Breast epithelium (tissue), 4 donors: Measurements from ENCODE around the gene PLCB2. TPM values are rescaled to one million over a fixed set of nuclear protein-coding genes. Genes with fewer than 3 reads are reported as not detected.

ENCODE experiments used
- DNase-seq, 2 donors: peaks; one replicate each; pipeline ENCODE4 v3.0.0-alpha.2; 2019; ENCODE audit warnings: low spot score in 2 of 2
- H3K27ac ChIP-seq, 2 donors: fragments of 200-600 bp; sonication (generic) in 1 of 2; one replicate each; pipeline ENCODE4 v1.5.1; 2016 to 2019; ENCODE audit warnings: mild to moderate bottlenecking in 1 of 2
- H3K27me3 ChIP-seq, 2 donors: fragments of 200-600 bp; sonication (generic) in 1 of 2; one replicate each; pipeline versions ENCODE4 v1.5.1 to v1.6.0; 2017 to 2019; ENCODE audit warnings: control low read depth in 1 of 2, mild to moderate bottlenecking in 1 of 2
- H3K36me3 ChIP-seq: fragments of 200-600 bp; one replicate; pipeline ENCODE4 v1.5.1; 2019
- H3K4me1 ChIP-seq, 2 donors: fragments of 200-600 bp; sonication (generic); one replicate each; pipeline ENCODE4 v1.5.1; 2016 to 2019; ENCODE audit warnings: control low read depth in 1 of 2
- H3K4me3 ChIP-seq, 3 donors: fragments of 200-600 bp; sonication (generic); 1 replicate in 2 of 3; 2 replicates in 1 of 3; pipeline ENCODE4 v1.5.1; 2016 to 2019; ENCODE audit warnings: mild to moderate bottlenecking in 3 of 3, moderate library complexity in 2 of 3
- H3K9me3 ChIP-seq, 2 donors: fragments of 200-600 bp; sonication (generic) in 1 of 2; one replicate each; pipeline ENCODE4 v1.5.1; 2016 to 2019; ENCODE audit warnings: control low read depth in 1 of 2
- POLR2A ChIP-seq: fragments of 450-650 bp; IDR thresholded peaks from one replicate; pipeline ENCODE4 v1.6.1; 2016; ENCODE audit warnings: antibody characterized with exemption, mild to moderate bottlenecking, moderate library complexity
- POLR2AphosphoS5 ChIP-seq, 3 donors: sonication (generic); formaldehyde crosslinking; IDR thresholded peaks; one replicate each; pipeline ENCODE4 v1.6.1; 2017; ENCODE audit warnings: antibody characterized with exemption in 3 of 3
- intact Hi-C: fragments of 100-400 bp; cut with DNase I; formaldehyde crosslinking; loops from one replicate; pipeline ENCODE4 v1.15.1; 2023; ENCODE audit warnings: low total_unique reads
- total RNA-seq, 3 donors: library from RNA; depleted of rRNA; stranded (reverse); fragments of >200 nt; gene quantifications; one replicate each; pipeline ENCODE4 v1.1.0, GENCODE V29; 2016
- TF ChIP-seq, protein P1 (sequence below), 3 donors: fragments of 450-650 bp; IDR thresholded peaks; one replicate each; pipeline ENCODE4 v1.5.1; 2016 to 2017; ENCODE audit warnings: antibody characterized with exemption in 3 of 3, mild to moderate bottlenecking in 3 of 3, moderate library complexity in 3 of 3

Gene PLCB2
- total RNA-seq, 3 donors from 2014 or later: 4.3 to 17.9 (median 13.6) TPM

DNA sequence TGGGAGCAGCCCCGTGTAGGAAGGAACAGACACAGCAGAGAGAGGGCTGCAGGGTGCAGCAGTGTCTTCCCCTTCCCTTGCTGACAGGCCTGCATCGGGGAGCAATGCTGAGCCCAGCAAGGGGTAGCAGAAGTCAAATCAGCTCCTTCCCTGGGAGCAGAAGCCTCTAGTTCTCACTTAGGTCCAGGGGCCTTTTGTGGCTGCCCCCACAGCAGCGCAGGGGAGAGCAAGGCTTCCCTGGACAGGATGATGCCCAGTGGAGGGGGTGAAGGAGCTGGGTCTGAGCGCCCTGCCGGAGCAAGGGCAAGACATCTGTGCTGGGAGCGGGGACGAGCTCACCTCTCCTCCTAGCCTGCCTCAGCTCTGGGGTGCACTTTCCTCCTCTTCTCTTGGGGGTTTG is 827 bp downstream of the PLCB2 start:
- Histone ChIP-seq H3K4me1 (no peaks in the 10 kb centered on the region), H3K36me3 (no peaks in the 10 kb centered on the region), H3K4me3 (peak overlapping the region; percentile 30 to 31 (median 31)), H3K27me3 (no peaks in the 10 kb centered on the region), H3K27ac (no peak overlapping the region), H3K9me3 (no peaks in the 10 kb centered on the region)
- DNase-seq: no peak
- intact Hi-C loops: no loop called here
- TF ChIP-seq POLR2AphosphoS5 (IDR thresholded peaks at IDR 0.05) (no peak), POLR2A (no peak)
- TF ChIP-seq, protein P1, sequence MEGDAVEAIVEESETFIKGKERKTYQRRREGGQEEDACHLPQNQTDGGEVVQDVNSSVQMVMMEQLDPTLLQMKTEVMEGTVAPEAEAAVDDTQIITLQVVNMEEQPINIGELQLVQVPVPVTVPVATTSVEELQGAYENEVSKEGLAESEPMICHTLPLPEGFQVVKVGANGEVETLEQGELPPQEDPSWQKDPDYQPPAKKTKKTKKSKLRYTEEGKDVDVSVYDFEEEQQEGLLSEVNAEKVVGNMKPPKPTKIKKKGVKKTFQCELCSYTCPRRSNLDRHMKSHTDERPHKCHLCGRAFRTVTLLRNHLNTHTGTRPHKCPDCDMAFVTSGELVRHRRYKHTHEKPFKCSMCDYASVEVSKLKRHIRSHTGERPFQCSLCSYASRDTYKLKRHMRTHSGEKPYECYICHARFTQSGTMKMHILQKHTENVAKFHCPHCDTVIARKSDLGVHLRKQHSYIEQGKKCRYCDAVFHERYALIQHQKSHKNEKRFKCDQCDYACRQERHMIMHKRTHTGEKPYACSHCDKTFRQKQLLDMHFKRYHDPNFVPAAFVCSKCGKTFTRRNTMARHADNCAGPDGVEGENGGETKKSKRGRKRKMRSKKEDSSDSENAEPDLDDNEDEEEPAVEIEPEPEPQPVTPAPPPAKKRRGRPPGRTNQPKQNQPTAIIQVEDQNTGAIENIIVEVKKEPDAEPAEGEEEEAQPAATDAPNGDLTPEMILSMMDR (IDR thresholded peaks at IDR 0.05): no peak

DNA sequence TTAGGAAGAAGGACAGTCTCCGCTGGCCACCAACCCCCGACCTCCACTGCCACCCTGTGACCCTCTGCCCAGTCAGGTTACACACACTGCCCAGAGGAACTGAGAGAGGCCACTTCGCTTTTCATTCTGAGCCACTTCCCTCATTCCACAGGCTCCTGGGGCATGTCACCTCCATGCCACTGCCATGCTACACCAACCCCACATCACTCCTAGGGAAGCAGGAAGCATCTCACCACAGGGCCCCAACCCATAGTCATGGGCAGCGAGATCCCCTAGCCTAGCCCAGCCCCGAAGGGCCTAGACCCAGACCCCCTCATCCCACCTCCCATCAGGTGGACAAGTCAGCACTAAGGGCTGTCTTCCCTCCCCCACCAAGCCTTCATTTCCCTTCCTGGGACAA is 1.4 kb downstream of the PLCB2 start:
- TF ChIP-seq, protein P1 (IDR thresholded peaks at IDR 0.05): no peak
- TF ChIP-seq POLR2A: no peak
- TF ChIP-seq POLR2AphosphoS5 (IDR thresholded peaks at IDR 0.05): no peak
- intact Hi-C loops: no loop called here

DNA sequence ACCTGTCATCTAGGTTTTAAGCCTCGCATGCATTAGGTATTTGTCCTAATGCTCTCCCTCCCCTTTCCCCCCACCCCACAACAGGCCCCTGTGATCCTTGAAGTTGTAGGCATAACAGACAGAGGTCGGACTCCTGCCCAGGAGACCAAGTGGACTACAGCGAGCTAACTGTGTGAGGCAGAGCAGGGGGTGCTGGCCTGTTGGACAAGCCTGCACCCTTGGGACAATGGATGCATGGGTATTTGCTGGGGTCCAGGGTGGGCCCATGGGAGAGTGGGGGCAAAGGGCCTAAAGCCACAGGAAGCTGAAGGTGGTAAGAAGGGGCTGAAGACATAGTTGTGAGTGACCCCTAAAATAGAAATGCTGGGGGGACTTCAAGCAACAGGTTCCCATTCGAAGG is 2.5 kb downstream of the PLCB2 start:
- no peak for TF ChIP-seq POLR2A
- TF ChIP-seq, protein P1 (IDR thresholded peaks at IDR 0.05): no peak
- Histone ChIP-seq H3K36me3 (no peaks in the 10 kb centered on the region), H3K27ac (no peak overlapping the region), H3K4me1 (no peaks in the 10 kb centered on the region), H3K27me3 (no peaks in the 10 kb centered on the region), H3K9me3 (no peaks in the 10 kb centered on the region), H3K4me3 (no peak overlapping the region)
- intact Hi-C loops: no loop called here
- no peak for DNase-seq

More for the DNA sequence above, 1.4 kb downstream of the PLCB2 start:
- no peaks in the 10 kb centered on the region for H3K27me3 ChIP-seq
- DNase-seq: no peak
- H3K27ac ChIP-seq: no peak overlapping the region
- no peaks in the 10 kb centered on the region for H3K36me3 ChIP-seq
- no peaks in the 10 kb centered on the region for H3K9me3 ChIP-seq
- H3K4me1 ChIP-seq: no peaks in the 10 kb centered on the region
- peak overlapping the region in 1 of 3 donors; percentile 31 for H3K4me3 ChIP-seq

DNA sequence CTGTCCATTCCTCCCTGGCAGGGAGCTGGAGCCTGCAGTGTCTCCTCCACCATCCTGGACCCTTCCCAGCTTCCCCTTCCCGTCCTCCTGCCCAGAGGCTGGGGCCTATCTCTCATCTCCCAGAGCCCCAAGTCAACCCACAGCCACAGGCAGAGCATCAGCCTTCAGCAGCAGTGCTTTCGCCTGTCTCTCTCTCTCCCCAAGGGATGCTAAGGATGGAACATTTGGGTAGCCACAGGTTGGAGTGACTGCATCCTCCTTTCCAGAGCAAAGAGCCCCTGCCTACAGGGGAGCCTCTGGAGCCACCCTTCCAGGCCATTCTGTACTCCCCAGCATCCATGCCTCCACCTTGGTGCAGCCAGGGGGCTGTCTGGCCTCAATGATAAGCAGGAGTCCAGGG is 4.2 kb downstream of the PLCB2 start:
- H3K27ac ChIP-seq: no peak overlapping the region
- DNase-seq: no peak
- intact Hi-C loops: no loop called here

DNA sequence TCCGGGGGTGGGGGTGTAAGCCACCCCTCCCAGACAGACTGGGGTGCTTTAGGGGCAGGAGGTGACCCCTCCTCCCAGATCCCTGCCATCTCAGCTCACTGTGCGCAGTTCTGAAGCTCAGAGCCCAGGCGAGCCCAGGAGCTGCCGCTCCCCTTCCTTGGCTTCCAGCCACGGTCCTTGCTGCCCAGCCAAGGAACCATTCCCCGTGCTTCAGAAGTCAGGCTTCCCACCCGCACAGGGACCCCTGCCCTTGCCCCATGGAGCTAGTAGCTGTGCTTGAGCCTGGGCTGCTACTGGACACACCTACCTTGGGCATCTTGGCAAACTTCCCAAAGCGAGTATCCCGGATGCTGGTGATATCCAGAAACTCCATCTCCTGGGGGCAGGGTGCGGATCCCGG is 4.8 kb downstream of the PLCB2 start:
- Histone ChIP-seq H3K4me1 (no peaks in the 10 kb centered on the region), H3K27ac (no peak overlapping the region), H3K36me3 (no peaks in the 10 kb centered on the region), H3K9me3 (no peaks in the 10 kb centered on the region), H3K27me3 (no peaks in the 10 kb centered on the region), H3K4me3 (no peak overlapping the region)
- TF ChIP-seq POLR2A (no peak), POLR2AphosphoS5 (IDR thresholded peaks at IDR 0.05) (no peak)
- TF ChIP-seq, protein P1 (IDR thresholded peaks at IDR 0.05): no peak
- no peak for DNase-seq
- intact Hi-C loops: no loop called here

More for the DNA sequence above, 4.2 kb downstream of the PLCB2 start:
- Histone ChIP-seq H3K4me3 (no peak overlapping the region), H3K9me3 (no peaks in the 10 kb centered on the region), H3K27me3 (no peaks in the 10 kb centered on the region), H3K36me3 (no peaks in the 10 kb centered on the region), H3K4me1 (no peaks in the 10 kb centered on the region)
- TF ChIP-seq POLR2A (no peak), POLR2AphosphoS5 (IDR thresholded peaks at IDR 0.05) (no peak)
- TF ChIP-seq, protein P1 (IDR thresholded peaks at IDR 0.05): no peak
